ENCODE results near the gene CLEC3B. TPM values are rescaled to one million over a fixed set of nuclear protein-coding genes. Genes with fewer than 3 reads are reported as not detected.

The CLEC3B gene
- total and polyA plus RNA-seq, 4 donors: 33.1 to 167 (median 90.3) TPM

- WGBS, 2 donors: 57 to 66% methylated on average over 3 of the region's 3 CpGs
- no peak for ATAC-seq (ENCODE audit: insufficient read depth, low FRiP score)
- peak overlapping the region in 1 of 2 donors; percentile 46 for H3K27ac ChIP-seq (ENCODE audit: low read depth in 1 of 2, low read length in 1 of 2)
These were observed 23.4 kb upstream of the CLEC3B start for GRCh38 chr3:45002720-45003119.

DNA sequence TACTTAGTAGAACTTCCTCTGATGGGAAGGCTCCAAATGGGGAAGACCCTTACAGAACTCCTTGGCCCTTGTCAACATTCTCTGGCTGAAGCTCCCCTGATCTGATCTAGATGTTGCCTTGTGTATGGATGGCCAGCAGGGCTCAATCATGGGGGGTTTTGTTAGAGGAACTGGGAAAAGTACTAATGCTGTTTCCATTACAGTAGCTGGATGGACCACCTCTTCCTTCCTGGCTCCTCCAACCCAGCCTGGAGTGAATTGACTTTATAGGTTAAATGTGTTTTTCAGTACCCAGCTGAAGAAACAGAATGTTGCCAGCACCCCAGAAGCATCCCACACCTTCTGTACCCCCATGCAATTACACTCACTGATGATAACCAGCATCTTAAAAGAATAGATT lies 22.7 kb upstream of the CLEC3B start:
- no peak overlapping the region for H3K9ac ChIP-seq (ENCODE audit: insufficient read depth in 1 of 2, low read length in 2 of 2)
- DNase-seq: no peak
- no peak for ATAC-seq (ENCODE audit: insufficient read depth, low FRiP score)
- H3K9me3 ChIP-seq (ENCODE audit: control insufficient read depth in 4 of 4, insufficient read depth in 3 of 4, low read length in 3 of 4): no peaks in the 10 kb centered on the region
- TF ChIP-seq, protein P1, sequence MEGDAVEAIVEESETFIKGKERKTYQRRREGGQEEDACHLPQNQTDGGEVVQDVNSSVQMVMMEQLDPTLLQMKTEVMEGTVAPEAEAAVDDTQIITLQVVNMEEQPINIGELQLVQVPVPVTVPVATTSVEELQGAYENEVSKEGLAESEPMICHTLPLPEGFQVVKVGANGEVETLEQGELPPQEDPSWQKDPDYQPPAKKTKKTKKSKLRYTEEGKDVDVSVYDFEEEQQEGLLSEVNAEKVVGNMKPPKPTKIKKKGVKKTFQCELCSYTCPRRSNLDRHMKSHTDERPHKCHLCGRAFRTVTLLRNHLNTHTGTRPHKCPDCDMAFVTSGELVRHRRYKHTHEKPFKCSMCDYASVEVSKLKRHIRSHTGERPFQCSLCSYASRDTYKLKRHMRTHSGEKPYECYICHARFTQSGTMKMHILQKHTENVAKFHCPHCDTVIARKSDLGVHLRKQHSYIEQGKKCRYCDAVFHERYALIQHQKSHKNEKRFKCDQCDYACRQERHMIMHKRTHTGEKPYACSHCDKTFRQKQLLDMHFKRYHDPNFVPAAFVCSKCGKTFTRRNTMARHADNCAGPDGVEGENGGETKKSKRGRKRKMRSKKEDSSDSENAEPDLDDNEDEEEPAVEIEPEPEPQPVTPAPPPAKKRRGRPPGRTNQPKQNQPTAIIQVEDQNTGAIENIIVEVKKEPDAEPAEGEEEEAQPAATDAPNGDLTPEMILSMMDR (IDR thresholded peaks at IDR 0.05; ENCODE audit: control extremely low read depth, extremely low read depth): no peak
- H3K4me1 ChIP-seq (ENCODE audit: control insufficient read depth in 5 of 5, insufficient read depth in 5 of 5, low read length in 5 of 5): peaks cover 0 to 10% (median 1%) of the 10 kb centered on the region in 5 donors
- peaks cover 10 to 49% (median 34%) of the 10 kb centered on the region in 4 donors for H3K36me3 ChIP-seq (ENCODE audit: control insufficient read depth in 4 of 4, insufficient read depth in 4 of 4, low read length in 4 of 4)
- no peaks in the 10 kb centered on the region for H3K27me3 ChIP-seq (ENCODE audit: control insufficient read depth in 3 of 3, insufficient read depth in 3 of 3, low read length in 2 of 3)
- H3K27ac ChIP-seq (ENCODE audit: low read depth in 1 of 2, low read length in 1 of 2): peak overlapping the region in 1 of 2 donors; percentile 15
- no peak overlapping the region for H3K4me3 ChIP-seq

More at GRCh38 chr3:45002720-45003119, 23.4 kb upstream of the CLEC3B start:
- TF ChIP-seq, protein P1 (IDR thresholded peaks at IDR 0.05; ENCODE audit: control extremely low read depth, extremely low read depth): no peak
- Histone ChIP-seq H3K4me3 (no peak overlapping the region), H3K27me3 (ENCODE audit: control insufficient read depth in 3 of 3, insufficient read depth in 3 of 3, low read length in 2 of 3) (no peaks in the 10 kb centered on the region), H3K9ac (ENCODE audit: insufficient read depth in 1 of 2, low read length in 2 of 2) (no peak overlapping the region), H3K9me3 (ENCODE audit: control insufficient read depth in 4 of 4, insufficient read depth in 3 of 4, low read length in 3 of 4) (no peaks in the 10 kb centered on the region), H3K36me3 (ENCODE audit: control insufficient read depth in 4 of 4, insufficient read depth in 4 of 4, low read length in 4 of 4) (peaks cover 10 to 48% (median 34%) of the 10 kb centered on the region in 4 donors), H3K4me1 (ENCODE audit: control insufficient read depth in 5 of 5, insufficient read depth in 5 of 5, low read length in 5 of 5) (peaks cover 0 to 10% (median 1%) of the 10 kb centered on the region in 5 donors)
- no peak for DNase-seq

DNA sequence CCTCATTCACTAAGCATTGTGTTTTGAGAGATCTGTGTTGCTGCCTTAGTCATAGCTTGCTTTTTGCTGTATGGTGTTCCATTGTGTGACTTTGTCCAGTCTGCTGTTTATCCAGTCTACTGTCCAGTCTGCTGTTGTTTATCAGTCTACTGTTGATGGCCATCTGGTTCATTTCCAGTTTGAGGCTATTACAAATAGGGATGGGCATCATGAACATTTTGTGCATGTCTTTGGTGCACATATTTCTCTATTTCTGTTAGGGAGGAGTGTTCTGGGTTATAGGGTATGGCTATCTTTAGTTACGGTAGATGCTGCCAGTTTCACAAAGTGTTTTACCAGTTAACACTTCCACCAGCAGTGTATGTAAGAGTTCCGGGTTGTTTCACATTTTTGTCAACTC lies 22.2 kb upstream of the CLEC3B start:
- ATAC-seq (ENCODE audit: insufficient read depth, low FRiP score) (no peak), DNase-seq (no peak)
- Histone ChIP-seq H3K9me3 (ENCODE audit: control insufficient read depth in 4 of 4, insufficient read depth in 3 of 4, low read length in 3 of 4) (no peaks in the 10 kb centered on the region), H3K36me3 (ENCODE audit: control insufficient read depth in 4 of 4, insufficient read depth in 4 of 4, low read length in 4 of 4) (peaks cover 10 to 47% (median 34%) of the 10 kb centered on the region in 4 donors), H3K4me1 (ENCODE audit: control insufficient read depth in 5 of 5, insufficient read depth in 5 of 5, low read length in 5 of 5) (peaks cover 0 to 10% (median 2%) of the 10 kb centered on the region in 5 donors), H3K9ac (ENCODE audit: insufficient read depth in 1 of 2, low read length in 2 of 2) (no peak overlapping the region), H3K4me3 (no peak overlapping the region), H3K27ac (ENCODE audit: low read depth in 1 of 2, low read length in 1 of 2) (peak overlapping the region in 1 of 2 donors; percentile 15), H3K27me3 (ENCODE audit: control insufficient read depth in 3 of 3, insufficient read depth in 3 of 3, low read length in 2 of 3) (no peaks in the 10 kb centered on the region)
- TF ChIP-seq, protein P1 (IDR thresholded peaks at IDR 0.05; ENCODE audit: control extremely low read depth, extremely low read depth): no peak
- 90 to 96% methylated on average over 2 of the region's 2 CpGs for WGBS, 2 donors

- TF ChIP-seq, protein P1 (IDR thresholded peaks at IDR 0.05; ENCODE audit: control extremely low read depth, extremely low read depth): no peak
- H3K27ac ChIP-seq (ENCODE audit: low read depth in 1 of 2, low read length in 1 of 2): peak overlapping the region in 1 of 2 donors; percentile 5
- no peak for DNase-seq
- WGBS, 2 donors: 95 to 97% methylated on average over 8 of the region's 8 CpGs
- H3K9ac ChIP-seq (ENCODE audit: insufficient read depth in 1 of 2, low read length in 2 of 2): no peak overlapping the region
- H3K9me3 ChIP-seq (ENCODE audit: control insufficient read depth in 4 of 4, insufficient read depth in 3 of 4, low read length in 3 of 4): no peaks in the 10 kb centered on the region
- no peaks in the 10 kb centered on the region for H3K27me3 ChIP-seq (ENCODE audit: control insufficient read depth in 3 of 3, insufficient read depth in 3 of 3, low read length in 2 of 3)
- H3K36me3 ChIP-seq (ENCODE audit: control insufficient read depth in 4 of 4, insufficient read depth in 4 of 4, low read length in 4 of 4): peaks cover 6 to 32% (median 22%) of the 10 kb centered on the region in 4 donors
- ATAC-seq (ENCODE audit: insufficient read depth, low FRiP score): no peak
- H3K4me3 ChIP-seq: no peak overlapping the region
- peaks cover 10 to 20% (median 15%) of the 10 kb centered on the region in 5 donors for H3K4me1 ChIP-seq (ENCODE audit: control insufficient read depth in 5 of 5, insufficient read depth in 5 of 5, low read length in 5 of 5)
These were observed 19.0 kb upstream of the CLEC3B start for GRCh38 chr3:45007091-45007490.
